HG03520 (cell line): ENCODE measurements around the gene CSMD2.

Source experiments
- ATAC-seq: cut with Tn5 transposase; IDR thresholded peaks from one replicate; pipeline ENCODE4 v1.9.1; 2021; ENCODE audit warnings: mild to moderate bottlenecking, moderate library complexity; ENCODE audit not compliant: unreplicated experiment

Gene CSMD2

GRCh38 chr1:33659641-33660040, 505.4 kb downstream of the CSMD2 start:
- no peak for ATAC-seq

DNA sequence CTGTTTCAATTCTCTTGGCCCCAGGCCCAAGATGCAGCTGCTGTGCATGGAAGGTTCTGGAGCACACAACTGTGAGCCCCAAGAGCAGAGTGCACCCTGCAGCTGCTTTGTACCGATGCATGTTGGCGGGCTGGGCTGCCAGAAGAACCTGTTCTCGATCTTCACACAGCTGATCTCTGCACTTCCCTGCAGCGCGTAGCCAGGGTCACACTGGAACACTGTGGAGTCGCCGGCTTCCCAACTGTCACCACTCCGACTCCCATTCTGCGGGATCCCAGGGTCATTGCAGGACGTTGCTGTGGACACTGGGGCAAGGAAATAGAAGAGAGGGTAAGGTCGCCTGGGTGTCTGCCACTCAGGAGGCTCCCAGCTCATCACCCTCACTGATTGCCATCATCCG, 507.2 kb downstream of the CSMD2 start:
- no peak for ATAC-seq

GRCh38 chr1:33656467-33657005, 508.5 kb downstream of the CSMD2 start:
- no peak for ATAC-seq

- no peak for ATAC-seq
Measured at GRCh38 chr1:33655496-33655895, 509.5 kb downstream of the CSMD2 start.

DNA sequence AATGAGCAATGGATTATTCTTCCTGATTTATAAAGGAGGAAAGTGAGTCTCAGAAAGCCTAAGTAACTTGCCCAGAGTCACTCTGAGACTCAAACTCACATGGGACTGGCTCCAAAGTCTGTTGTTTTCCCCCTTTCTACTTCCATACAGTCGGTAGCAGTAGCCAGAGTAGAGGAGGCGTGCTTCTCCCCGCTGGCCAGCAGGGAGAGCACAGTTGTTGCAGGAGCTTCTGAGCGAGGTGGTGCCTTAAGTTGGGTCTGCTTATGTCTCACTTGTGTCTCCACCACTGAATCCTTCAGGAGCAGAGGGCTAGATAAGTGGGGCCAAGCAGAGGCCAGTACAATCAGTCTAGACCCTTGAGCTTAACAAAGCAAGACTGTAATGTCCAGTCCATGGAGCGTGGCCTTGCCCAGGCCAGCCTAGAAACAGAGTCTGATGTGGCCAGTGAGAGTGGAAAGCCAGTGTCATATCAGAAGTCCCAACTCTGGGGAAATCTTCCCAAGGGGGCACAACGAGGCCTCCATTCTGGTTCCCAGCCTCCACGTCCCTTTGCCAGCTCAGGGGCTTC, 510.7 kb downstream of the CSMD2 start:
- no peak for ATAC-seq

DNA sequence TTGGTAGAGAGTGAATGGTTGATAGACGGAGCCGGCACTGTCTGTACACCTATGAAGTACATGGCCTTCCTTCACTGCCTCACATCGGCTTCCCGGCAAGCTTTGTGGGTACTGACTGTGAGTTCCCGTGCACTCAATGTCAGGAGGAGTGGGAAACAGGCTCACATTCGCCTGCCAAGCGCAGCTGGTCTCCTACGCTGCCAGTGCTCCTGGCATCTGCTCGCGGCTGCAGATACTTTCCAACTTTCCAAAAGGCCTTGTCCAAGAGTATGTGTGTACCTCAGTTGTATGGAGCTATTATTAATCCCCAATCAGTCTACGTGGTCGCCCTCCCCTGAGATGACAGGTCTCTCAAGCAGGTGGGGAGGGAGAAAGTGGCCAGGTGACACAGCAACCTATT, 511.8 kb downstream of the CSMD2 start:
- ATAC-seq = no peak

DNA sequence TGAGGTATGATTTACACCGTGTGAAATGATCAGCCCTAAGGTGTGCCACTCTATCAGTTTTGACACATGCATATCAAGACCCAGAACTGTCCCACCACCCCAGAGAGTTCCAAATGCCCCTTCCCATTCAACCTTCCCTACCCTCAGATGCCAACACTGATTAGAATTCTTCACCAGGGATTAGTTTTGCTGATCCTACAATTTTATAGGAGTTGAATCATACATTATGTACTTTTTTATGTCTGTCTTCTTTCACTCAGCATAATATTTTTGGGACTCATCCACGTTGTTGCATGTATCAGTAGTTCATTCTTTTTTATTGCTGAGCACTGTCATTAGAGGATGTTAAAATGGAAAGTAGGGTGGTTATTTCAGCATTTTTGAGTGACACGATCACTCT, 514.3 kb downstream of the CSMD2 start:
- no peak for ATAC-seq

GRCh38 chr1:33649759-33650158, 515.3 kb downstream of the CSMD2 start:
- no peak for ATAC-seq

DNA sequence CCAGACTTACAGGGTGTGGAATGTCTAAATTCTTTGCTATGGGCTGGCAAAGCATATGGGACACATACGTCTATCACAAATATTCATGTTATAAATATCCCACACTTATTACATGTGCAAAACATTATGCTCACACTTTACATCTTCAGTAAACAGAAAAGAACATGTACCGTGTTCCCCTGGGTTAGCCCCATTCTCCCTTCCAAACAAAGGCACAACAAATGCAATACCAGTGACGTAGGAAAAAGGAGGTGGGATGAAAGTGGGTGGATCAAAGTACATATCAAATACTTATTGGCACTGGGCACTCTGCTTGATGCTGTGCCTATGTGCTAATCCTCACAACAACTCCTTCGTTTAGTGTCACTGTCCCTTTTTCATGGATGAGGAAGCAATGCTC, 521.8 kb downstream of the CSMD2 start:
- ATAC-seq = no peak

GRCh38 chr1:33641104-33641830, 523.8 kb downstream of the CSMD2 start:
- ATAC-seq = no peak

DNA sequence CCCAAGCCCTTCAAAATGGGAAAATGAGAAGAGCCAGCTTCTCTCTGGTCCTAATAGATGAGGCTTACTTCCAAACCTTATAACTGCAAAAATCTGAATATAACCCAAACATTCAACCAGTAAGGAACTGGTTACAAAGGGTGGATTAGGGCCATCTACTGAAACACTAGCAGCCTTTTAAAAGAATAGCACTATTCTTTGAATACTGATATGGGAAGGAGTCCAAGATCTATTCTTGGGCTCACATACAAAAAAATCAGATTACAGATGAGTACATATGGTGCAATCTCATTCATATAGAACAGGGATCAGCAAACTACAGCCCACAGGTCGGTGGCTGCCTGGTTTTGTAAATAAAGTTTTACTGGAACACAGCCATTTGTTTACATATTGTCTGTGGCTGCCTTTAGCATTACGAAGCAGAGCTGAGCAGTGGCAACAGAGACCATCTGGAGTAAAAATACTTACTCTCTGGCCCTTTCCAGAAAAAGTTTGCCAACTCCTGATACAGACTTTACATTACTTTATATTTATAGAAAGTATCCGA, 524.8 kb downstream of the CSMD2 start:
- no peak for ATAC-seq

DNA sequence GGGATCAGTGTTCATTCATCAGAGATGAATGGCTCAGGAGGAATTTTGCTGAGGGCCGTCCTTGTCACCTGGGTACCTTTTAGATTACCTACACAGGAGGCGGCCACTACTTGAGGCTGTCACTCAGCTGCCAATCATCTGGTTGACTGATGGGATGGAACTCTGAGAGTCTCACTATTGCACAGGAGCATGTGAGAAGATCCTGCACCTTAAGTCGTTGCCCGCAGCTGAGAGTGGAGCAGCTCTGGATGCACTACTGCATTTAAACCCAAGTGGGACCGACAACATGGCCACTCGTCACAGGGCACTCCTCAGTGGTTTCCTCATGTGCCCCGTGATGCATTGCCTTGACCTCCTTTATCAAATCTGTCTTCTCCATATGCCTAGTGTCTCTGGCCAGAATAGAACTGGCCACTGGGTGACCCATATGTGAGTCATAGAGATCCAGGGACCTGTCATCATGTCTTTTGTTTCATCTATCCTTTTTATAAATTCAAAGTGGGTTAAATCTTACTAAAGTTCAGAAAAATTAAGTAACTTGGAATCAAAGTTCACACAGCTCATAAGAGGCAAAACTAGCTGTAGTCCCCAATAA, 527.1 kb downstream of the CSMD2 start:
- ATAC-seq = no peak

DNA sequence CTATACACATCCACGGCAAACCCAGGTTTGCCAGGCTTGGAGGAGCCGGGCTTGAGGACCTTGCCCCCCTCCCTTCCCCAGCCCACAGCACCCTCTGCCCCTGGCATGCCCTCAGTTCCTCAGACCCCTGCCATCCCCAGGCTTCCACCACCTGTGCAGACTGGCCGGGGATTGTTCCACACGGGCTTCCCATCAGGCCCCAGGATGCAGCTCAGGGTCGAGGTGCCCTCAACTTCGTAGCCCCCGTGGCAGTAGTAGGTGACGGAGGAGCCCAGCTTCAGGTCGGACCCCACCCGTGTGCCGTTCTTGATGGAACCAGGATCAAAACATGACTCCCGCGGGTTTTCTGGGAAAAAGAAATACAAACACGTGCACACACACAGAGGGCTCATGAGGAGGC, 528.8 kb downstream of the CSMD2 start:
- ATAC-seq = no peak

DNA sequence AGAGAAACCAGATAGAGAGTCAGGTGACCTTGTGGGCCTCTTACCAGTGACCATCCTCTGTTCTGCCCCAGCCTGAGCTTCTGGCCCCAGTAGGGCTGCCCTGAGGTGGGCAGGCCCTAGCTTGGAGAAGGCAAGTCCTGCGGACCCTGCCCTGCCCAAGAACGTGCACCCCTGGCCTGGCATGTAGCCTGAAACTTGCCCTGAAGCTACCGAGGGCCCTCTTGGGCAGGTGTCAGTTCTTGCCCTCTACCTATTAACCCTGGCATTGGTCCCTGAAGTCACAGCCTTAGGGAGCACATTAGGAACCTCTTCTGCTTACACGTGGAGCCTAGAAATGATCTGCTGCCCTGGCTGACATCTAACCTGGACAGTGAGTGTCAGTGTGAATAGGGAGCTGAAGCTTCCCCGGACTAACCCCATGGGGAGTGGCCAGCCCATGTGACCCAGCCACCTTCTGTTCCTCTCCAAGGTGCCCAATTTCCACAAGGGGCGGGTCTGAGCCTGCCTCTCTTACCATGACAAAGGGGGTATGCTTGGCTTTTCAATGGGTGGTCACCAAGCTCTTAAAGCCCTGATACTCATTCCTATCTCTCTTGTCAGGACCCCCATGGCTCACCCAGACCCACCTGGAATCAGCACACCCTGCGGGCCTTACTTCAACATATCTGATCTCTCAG, 529.6 kb downstream of the CSMD2 start:
- ATAC-seq = no peak

- ATAC-seq = no peak
Measured at GRCh38 chr1:33634806-33635205, 530.2 kb downstream of the CSMD2 start.

DNA sequence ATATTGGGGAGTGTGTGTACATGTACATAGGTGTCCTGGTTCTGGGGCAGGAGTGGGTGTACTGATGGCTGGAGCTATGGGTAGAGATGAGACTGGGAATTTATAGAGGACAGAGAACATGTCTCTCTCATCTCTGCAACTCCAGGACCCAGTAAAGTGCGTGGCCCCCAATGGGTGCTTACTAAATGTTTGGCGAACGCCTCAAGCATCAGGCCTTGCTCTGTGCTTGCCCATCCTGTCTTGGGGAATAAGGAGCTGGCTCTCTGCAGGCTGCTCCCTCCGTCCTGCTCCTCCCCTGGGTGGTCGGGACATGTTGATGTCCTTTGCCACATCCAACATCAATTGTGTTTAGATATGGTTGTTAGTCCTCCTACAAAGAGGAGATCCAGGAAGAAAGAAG, 530.9 kb downstream of the CSMD2 start:
- no peak for ATAC-seq

- ATAC-seq = no peak
Measured at GRCh38 chr1:33633019-33633801, 531.8 kb downstream of the CSMD2 start.

DNA sequence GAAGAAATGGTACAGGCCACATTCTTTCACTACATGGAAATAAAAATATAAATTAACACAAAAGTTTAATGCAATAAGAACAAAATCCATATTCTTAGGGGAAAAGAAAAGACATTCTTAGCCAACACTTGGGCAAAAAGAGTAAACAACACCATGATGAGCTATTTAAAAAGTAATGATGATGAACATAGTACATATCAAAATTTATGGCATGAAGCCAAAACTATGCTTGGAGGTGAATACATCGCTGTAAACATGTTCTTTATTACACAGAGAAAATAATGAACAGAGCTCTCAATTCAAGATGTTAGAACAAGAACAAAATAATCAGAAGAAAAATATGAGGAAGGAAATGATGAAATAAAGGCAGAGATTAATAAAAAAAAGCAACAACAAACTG, 534.3 kb downstream of the CSMD2 start:
- no peak for ATAC-seq

DNA sequence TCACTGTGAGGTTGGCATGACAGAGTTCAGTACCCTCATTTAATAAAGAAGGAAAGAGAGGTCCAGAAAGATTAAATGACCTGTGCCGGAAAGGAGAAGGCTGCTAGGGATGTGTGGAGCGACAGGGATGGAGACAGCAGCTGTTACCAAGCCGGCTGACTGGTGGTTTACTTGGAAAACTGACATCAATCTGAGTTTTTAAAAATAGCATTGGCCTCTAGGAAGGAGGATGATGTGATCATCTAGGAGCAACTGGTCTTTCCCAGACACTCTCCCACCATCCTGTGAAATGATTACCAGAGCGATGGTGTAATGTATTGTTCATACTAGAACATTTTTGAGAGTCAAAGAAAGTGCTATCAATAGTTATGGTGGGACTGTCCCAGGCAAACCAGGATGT, 538.2 kb downstream of the CSMD2 start:
- ATAC-seq = no peak

GRCh38 chr1:33624991-33625870, 539.8 kb downstream of the CSMD2 start:
- ATAC-seq = no peak
